Ishikawa (cell line): ENCODE measurements around the gene LEPROT.

Experiments
- CEBPB ChIP-seq: IDR thresholded peaks from 2 replicates; pipeline ENCODE4 v1.6.1; 2012
- CREB1 ChIP-seq: IDR thresholded peaks from 2 replicates; pipeline ENCODE4 v1.6.1; 2012; ENCODE audit warnings: low read depth
- EP300 ChIP-seq: IDR thresholded peaks from 2 replicates; pipeline ENCODE4 v1.6.1; 2012; ENCODE audit warnings: borderline replicate concordance
- RAD21 ChIP-seq: IDR thresholded peaks from 2 replicates; pipeline ENCODE4 v1.6.1; 2012; ENCODE audit warnings: low read depth
- TAF1 ChIP-seq: IDR thresholded peaks from 2 replicates; pipeline ENCODE4 v1.6.1; 2012; ENCODE audit warnings: low read depth, mild to moderate bottlenecking
- TEAD4 ChIP-seq: IDR thresholded peaks from 2 replicates; pipeline ENCODE4 v1.6.1; 2012
- ZBTB7A ChIP-seq: IDR thresholded peaks from 2 replicates; pipeline ENCODE4 v1.6.1; 2012; ENCODE audit warnings: low read depth

- peak; percentile 58; the same call in 1 of the 2 replicates for TF ChIP-seq CEBPB
- no peak for TF ChIP-seq EP300
- TF ChIP-seq CREB1, result no peak
- no peak for TF ChIP-seq TAF1
- no peak for TF ChIP-seq TEAD4
- TF ChIP-seq RAD21, result no peak
- no peak for TF ChIP-seq ZBTB7A
Observed at GRCh38 chr1:65445837-65446236, 25.4 kb downstream of the LEPROT start.
